Small intestine (tissue), 7 donors: Measurements from ENCODE around the gene TEX261. TPM values are rescaled to one million over a fixed set of nuclear protein-coding genes. Genes with fewer than 3 reads are reported as not detected.

Source experiments
- DNase-seq, 2 donors: peaks; one replicate each; pipeline versions ENCODE4 v3.0.0 to v3.0.0-alpha.2; 2013
- FAIRE-seq: peaks from 2 replicates; lab custom pipeline; 2012; peaks lifted over from hg19 to GRCh38; lab: Jason Lieb, UNC
- H3K27ac ChIP-seq, 3 donors: one replicate each; pipeline ENCODE4 v1.5.1; 2013; ENCODE audit warnings: low read length in 2 of 3, mild to moderate bottlenecking in 2 of 3, control low read depth in 1 of 3, inconsistent platforms in 1 of 3, low read depth in 1 of 3, moderate library complexity in 1 of 3
- H3K27me3 ChIP-seq, 3 donors: one replicate each; pipeline ENCODE4 v1.6.1; 2013; ENCODE audit warnings: low read length in 3 of 3, inconsistent platforms in 1 of 3; ENCODE audit not compliant: control insufficient read depth in 3 of 3, insufficient read depth in 3 of 3
- H3K36me3 ChIP-seq, 3 donors: one replicate each; pipeline ENCODE4 v1.6.1; 2013; ENCODE audit warnings: low read length in 3 of 3, inconsistent platforms in 1 of 3, low read depth in 1 of 3, mild to moderate bottlenecking in 1 of 3, moderate library complexity in 1 of 3; ENCODE audit not compliant: control insufficient read depth in 3 of 3, insufficient read depth in 2 of 3
- H3K4me1 ChIP-seq, 3 donors: one replicate each; pipeline ENCODE4 v1.6.1; 2013; ENCODE audit warnings: low read length in 2 of 3, inconsistent platforms in 1 of 3, low read depth in 1 of 3, mild to moderate bottlenecking in 1 of 3, moderate library complexity in 1 of 3; ENCODE audit not compliant: control insufficient read depth in 3 of 3, insufficient read depth in 2 of 3
- H3K4me3 ChIP-seq, 3 donors: one replicate each; pipeline ENCODE4 v1.5.1; 2013; ENCODE audit warnings: low read length in 3 of 3, control low read depth in 1 of 3, inconsistent platforms in 1 of 3, low read depth in 1 of 3, mild to moderate bottlenecking in 1 of 3, moderate library complexity in 1 of 3
- H3K9me3 ChIP-seq, 2 donors: one replicate each; pipeline ENCODE4 v1.6.1; 2013; ENCODE audit warnings: low read depth in 1 of 2, low read length in 1 of 2; ENCODE audit not compliant: control insufficient read depth in 2 of 2, insufficient read depth in 1 of 2
- WGBS, 3 donors: extraction: QIAGEN DNeasy Blood & Tissue Kit; methylation state at CpG; one replicate each; pipeline ENCODE4 v1.1.7; 2013; 5-methylcytosine and 5-hydroxymethylcytosine counted together
- polyA plus RNA-seq, 4 donors: library from polyadenylated mRNA; stranded (reverse) in 3 of 4; unstranded in 1 of 4; fragments of 200-250 nt in 3 of 4; fragments of 120-200 nt in 1 of 4; gene quantifications; one replicate each; pipeline versions ENCODE4 v1.2.1 to v1.2.3, GENCODE V29; 2013
- donor health status: healthy with polysubstance abuse.
- donor health status: control.
- donor health status: control.
- donor health status: Bipolar disorder and iron deficiency.
- donor health status: healthy.

The TEX261 gene
- polyA plus RNA-seq, 4 donors, result 9.8 to 49.8 (median 29.0) TPM

- peaks cover 0 to 8% (median 0%) of the 10 kb centered on the region in 3 donors for H3K4me1 ChIP-seq
- no peaks in the 10 kb centered on the region for H3K27me3 ChIP-seq
- H3K27ac ChIP-seq, result no peak overlapping the region
- no peaks in the 10 kb centered on the region for H3K9me3 ChIP-seq
- WGBS, 3 donors, result 84 to 92% (median 85%) methylated on average over 14 of the region's 14 CpGs
- H3K4me3 ChIP-seq, result no peak overlapping the region
- H3K36me3 ChIP-seq, result peaks cover 0 to 28% (median 3%) of the 10 kb centered on the region in 3 donors
- DNase-seq (no peak), FAIRE-seq (no peak)
Measured at GRCh38 chr2:70981866-70982810, 12.5 kb downstream of the TEX261 start.

- H3K4me3 ChIP-seq, result no peak overlapping the region
- peaks cover 0 to 11% (median 0%) of the 10 kb centered on the region in 3 donors for H3K4me1 ChIP-seq
- FAIRE-seq (no peak), DNase-seq (no peak)
- H3K27me3 ChIP-seq, result no peaks in the 10 kb centered on the region
- no peaks in the 10 kb centered on the region for H3K9me3 ChIP-seq
- 68 to 79% (median 72%) methylated on average over 2 of the region's 2 CpGs for WGBS, 3 donors
- H3K27ac ChIP-seq, result no peak overlapping the region
- H3K36me3 ChIP-seq, result peaks cover 0 to 22% (median 0%) of the 10 kb centered on the region in 3 donors
Measured at GRCh38 chr2:70981421-70981820, 13.3 kb downstream of the TEX261 start.

DNA sequence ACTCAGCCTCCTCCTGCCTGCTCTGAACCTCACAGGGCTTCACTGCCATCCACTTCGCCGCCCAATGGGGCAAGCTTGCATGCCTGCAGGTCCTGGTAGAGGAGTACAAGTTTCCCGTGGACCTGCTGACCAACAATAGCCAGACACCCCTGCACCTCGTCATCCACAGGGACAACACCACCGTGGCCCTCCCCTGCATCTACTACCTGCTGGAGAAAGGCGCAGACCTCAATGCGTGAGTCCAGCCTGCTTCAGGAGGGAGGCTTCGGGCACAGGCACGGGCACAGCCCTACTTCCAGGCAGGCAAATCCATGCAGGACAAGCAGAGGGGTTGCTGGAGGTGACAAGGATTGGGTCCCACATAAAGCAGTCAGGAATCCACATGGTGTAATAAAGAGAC is 15.0 kb downstream of the TEX261 start:
- Histone ChIP-seq H3K36me3 (peaks cover 0 to 12% (median 0%) of the 10 kb centered on the region in 3 donors), H3K4me3 (no peak overlapping the region), H3K27me3 (no peaks in the 10 kb centered on the region), H3K9me3 (no peaks in the 10 kb centered on the region), H3K27ac (peak overlapping the region in 1 of 3 donors; percentile 89), H3K4me1 (peaks cover 0 to 11% (median 0%) of the 10 kb centered on the region in 3 donors)
- FAIRE-seq (no peak), DNase-seq (no peak)
- WGBS, 3 donors, result 92 to 93% (median 93%) methylated on average over 9 of the region's 9 CpGs

DNA sequence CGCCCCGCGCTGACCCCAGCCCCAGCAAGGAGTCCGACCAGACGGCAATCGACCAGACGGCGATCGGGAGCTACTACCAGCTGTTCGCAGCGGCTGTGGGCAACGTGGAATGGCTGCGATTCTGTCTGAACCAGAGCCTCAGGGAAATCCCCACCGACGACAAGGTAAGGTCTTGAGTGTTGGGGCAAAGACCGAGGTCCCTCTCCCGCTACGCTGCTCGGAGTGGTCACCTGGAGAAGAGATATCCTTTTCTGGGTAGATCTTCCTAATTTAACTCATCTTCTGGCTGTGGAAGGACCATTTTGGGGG is 15.5 kb downstream of the TEX261 start:
- Histone ChIP-seq H3K36me3 (peaks cover 0 to 8% (median 0%) of the 10 kb centered on the region in 3 donors), H3K4me3 (peak overlapping the region in 2 of 3 donors; percentile 55 to 68), H3K27ac (peak overlapping the region in 2 of 3 donors; percentile 30 to 89), H3K4me1 (peaks cover 0 to 11% (median 0%) of the 10 kb centered on the region in 3 donors), H3K9me3 (no peaks in the 10 kb centered on the region), H3K27me3 (no peaks in the 10 kb centered on the region)
- DNase-seq (no peak), FAIRE-seq (no peak)
- 32 to 38% (median 34%) methylated on average over 19 of the region's 19 CpGs for WGBS, 3 donors

DNA sequence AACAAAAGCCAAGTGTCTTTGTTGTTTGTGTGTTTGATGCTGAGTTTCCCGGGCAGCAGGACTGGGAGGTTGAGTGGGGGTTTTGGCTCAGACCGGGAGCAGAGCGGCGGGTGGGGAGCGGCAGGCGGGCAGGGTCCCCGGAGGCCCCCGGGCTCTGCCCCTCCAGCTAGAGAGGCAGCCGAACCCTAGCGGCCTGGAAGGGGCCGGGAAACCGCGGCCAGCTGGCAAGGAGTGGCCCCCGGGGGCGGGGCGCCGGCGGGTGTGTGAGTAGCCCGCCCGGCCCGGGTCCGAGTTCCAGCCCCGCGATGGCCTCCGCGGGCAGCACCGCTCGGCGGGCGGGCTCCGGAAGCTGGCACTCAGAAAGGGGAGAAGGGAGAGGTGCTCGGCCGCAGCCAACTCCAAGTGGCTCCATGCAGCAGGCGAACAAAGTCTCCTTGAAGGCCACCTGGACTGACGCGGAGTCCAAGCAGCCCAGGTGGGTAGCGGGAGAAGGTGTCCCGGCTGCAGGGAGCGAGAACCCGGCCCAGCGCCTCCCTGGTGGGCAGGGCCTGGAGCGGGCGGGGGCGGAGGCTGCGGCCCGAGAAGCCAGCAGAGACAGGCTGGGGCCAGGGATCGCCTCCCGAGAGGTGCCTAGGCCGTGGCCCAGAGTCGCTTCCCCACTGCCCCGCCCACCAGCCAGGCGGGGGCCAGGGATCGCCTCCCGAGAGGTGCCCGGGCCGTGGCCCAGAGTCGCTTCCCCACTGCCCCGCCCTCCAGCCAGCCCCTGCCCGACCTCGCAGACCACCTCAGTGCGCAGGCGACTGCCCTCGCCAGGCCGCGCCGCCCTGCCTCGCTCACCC is 16.1 kb downstream of the TEX261 start, which contains the start of gene ANKRD53:
ANKRD53 (plus strand) TSS at position 290 of the 839 bp plus-strand sequence; CDS start at position 306, 16 bp downstream.
- peak; percentile 62 to 68 for DNase-seq

DNA sequence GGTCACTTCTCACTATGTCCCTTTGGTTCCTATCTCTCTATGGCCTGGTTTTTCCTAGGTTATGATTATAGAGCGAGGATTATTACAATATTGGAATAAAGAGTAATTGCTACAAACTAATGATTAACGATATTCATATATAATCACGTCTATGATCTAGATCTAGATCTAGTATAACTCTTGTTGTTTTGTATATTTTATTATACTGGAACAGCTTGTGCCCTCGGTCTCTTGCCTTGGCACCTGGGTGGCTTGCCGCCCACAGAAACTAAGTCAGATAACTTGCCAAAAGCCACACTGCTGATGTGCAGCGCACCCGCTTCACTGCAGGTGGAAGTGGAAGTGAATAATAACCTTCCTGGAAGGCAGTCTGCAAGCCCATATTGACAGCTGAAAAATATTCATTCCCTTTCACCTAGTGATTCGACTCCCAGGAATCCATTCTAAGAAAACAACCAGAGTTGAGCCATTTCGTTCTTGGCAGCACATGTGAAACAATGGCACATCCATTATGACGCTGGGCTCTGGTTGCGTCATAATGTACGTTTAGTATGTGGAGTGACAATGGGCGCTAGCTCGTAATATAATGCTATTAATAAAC is 17.0 kb downstream of the TEX261 start:
- no peak for FAIRE-seq
- peaks cover 0 to 7% (median 0%) of the 10 kb centered on the region in 3 donors for H3K36me3 ChIP-seq
- H3K4me1 ChIP-seq, result peaks cover 0 to 11% (median 0%) of the 10 kb centered on the region in 3 donors
- H3K4me3 ChIP-seq, result peak overlapping the region in 2 of 3 donors; percentile 68 to 78
- H3K27ac ChIP-seq, result peak overlapping the region in 2 of 3 donors; percentile 86 to 94
- DNase-seq, result peak; percentile 37 to 46
- no peaks in the 10 kb centered on the region for H3K27me3 ChIP-seq
- H3K9me3 ChIP-seq, result no peaks in the 10 kb centered on the region
- WGBS, 3 donors, result 6 to 16% (median 10%) methylated on average over 14 of the region's 14 CpGs

More for the DNA sequence above, 16.1 kb downstream of the TEX261 start, which contains the start of gene ANKRD53:
- FAIRE-seq, result no peak
- H3K9me3 ChIP-seq, result no peaks in the 10 kb centered on the region
- peak within 1 kb of the TSS; percentile 40 to 78 (median 68) for H3K4me3 ChIP-seq
- H3K36me3 ChIP-seq, result peaks cover 0 to 7% (median 0%) of the 10 kb centered on the region in 3 donors
- peaks cover 0 to 11% (median 0%) of the 10 kb centered on the region in 3 donors for H3K4me1 ChIP-seq
- 5 to 12% (median 9%) methylated on average over 34 to 67 of the region's 67 CpGs for WGBS, 3 donors
- H3K27me3 ChIP-seq, result no peaks in the 10 kb centered on the region
- H3K27ac ChIP-seq, result peak within 1 kb of the TSS; percentile 30 to 94 (median 86)

DNA sequence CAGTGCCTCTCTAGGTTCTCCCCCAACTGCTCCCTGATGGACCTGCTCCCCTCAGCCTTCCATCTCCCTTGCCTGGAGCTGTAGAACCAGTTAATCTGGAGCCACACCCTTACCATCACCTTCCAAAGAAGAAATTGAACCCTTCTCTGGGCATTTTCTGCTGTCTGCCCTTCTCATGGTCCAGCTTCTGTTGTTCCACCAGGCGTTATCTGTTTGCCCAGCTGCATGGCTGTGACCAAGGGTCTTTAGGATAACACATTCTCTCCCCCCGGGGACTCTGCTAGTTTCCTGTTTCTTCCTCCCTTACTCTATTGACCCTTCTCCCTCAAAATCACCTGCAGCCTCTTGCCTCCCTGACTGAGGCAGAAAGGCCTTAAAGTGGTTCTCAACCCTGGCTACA is 19.4 kb downstream of the TEX261 start:
- Histone ChIP-seq H3K4me3 (no peak overlapping the region), H3K27me3 (no peaks in the 10 kb centered on the region), H3K36me3 (no peaks in the 10 kb centered on the region), H3K9me3 (no peaks in the 10 kb centered on the region), H3K4me1 (peaks cover 0 to 11% (median 0%) of the 10 kb centered on the region in 3 donors), H3K27ac (no peak overlapping the region)
- WGBS, 3 donors, result 61 to 78% (median 77%) methylated on average over 2 of the region's 2 CpGs
- FAIRE-seq (no peak), DNase-seq (no peak)
